T-cell (primary cell): ENCODE data around the gene ADCK1. TPM values are rescaled to one million over a fixed set of nuclear protein-coding genes. Genes with fewer than 3 reads are reported as not detected.

Experiments
- ATAC-seq, 4 experiments: fragments of 200-7000 bp in 3 of 4; fragments of 150-1000 bp in 1 of 4; cut with Tn5 transposase; replicated peaks in 1 of 4; 1 replicate in 3 of 4; 2 replicates in 1 of 4; pipeline ENCODE4 v1.10.0; 2021; ENCODE audit warnings: moderate library complexity in 3 of 4, mild to moderate bottlenecking in 2 of 4, moderate number of reproducible peaks in 1 of 4
- CTCF ChIA-PET, 2 donors: fragments of 300-600 bp; sonication (Branson Sonifier 250); formaldehyde crosslinking; loops; one replicate each; lab custom pipeline; 2022; ENCODE audit warnings: antibody characterized with exemption in 2 of 2; lab: Charles Lee
- POLR2A ChIA-PET, 2 donors: fragments of 300-600 bp; sonication (Branson Sonifier 250); formaldehyde crosslinking; loops; one replicate each; lab custom pipeline; 2022; ENCODE audit warnings: antibody characterized with exemption in 2 of 2; lab: Charles Lee
- DNase-seq, 35 experiments: peaks; one replicate each; pipeline versions ENCODE4 v3.0.0 to v3.0.0-alpha.2; 2013 to 2023
- H3K27ac ChIP-seq: one replicate; pipeline ENCODE4 v1.5.1; 2013; ENCODE audit warnings: low read length
- H3K27me3 ChIP-seq, 2 experiments: replicated peaks in 1 of 2; 1 replicate in 1 of 2; 2 replicates in 1 of 2; pipeline versions ENCODE4 v1.6.1 to v1.7.0; 2013; ENCODE audit warnings: low read length in 1 of 2, mixed read lengths in 1 of 2; ENCODE audit not compliant: control insufficient read depth in 2 of 2, insufficient read depth in 2 of 2; ENCODE audit errors: extremely low read depth in 1 of 2
- H3K36me3 ChIP-seq, 2 donors: 1 replicate in 1 of 2; 2 replicates in 1 of 2; pipeline versions ENCODE4 v1.6.1 to v1.7.0; 2013; ENCODE audit warnings: low read length in 1 of 2; ENCODE audit not compliant: control insufficient read depth in 2 of 2, insufficient read depth in 1 of 2; ENCODE audit errors: extremely low read depth in 1 of 2
- H3K4me1 ChIP-seq, 2 experiments: 1 replicate in 1 of 2; 2 replicates in 1 of 2; pipeline versions ENCODE4 v1.6.1 to v1.7.0; 2013; ENCODE audit warnings: low read length in 2 of 2, mixed read lengths in 1 of 2; ENCODE audit not compliant: insufficient read depth in 2 of 2, control insufficient read depth in 1 of 2; ENCODE audit errors: extremely low read depth in 1 of 2
- H3K4me3 ChIP-seq, 2 donors: 1 replicate in 1 of 2; 2 replicates in 1 of 2; pipeline versions ENCODE4 v1.5.1 to v1.7.0; 2013; ENCODE audit warnings: mild to moderate bottlenecking in 2 of 2, low read length in 1 of 2, moderate library complexity in 1 of 2; ENCODE audit not compliant: control insufficient read depth in 1 of 2; ENCODE audit errors: extremely low read depth in 1 of 2
- H3K9me3 ChIP-seq: 2 replicates; pipeline ENCODE4 v1.7.0; 2013
- H3K27ac Mint-ChIP-seq, 2 donors: one replicate each; pipeline ENCODE4 v1.8.0; 2020 to 2021; ENCODE audit warnings: mild to moderate bottlenecking in 2 of 2, mixed read lengths in 2 of 2
- H3K27me3 Mint-ChIP-seq, 2 donors: one replicate each; pipeline ENCODE4 v1.8.0; 2021 to 2022; ENCODE audit warnings: mixed read lengths in 2 of 2
- H3K36me3 Mint-ChIP-seq: one replicate; pipeline ENCODE4 v1.8.0; 2021; ENCODE audit warnings: mixed read lengths
- H3K4me1 Mint-ChIP-seq, 3 donors: one replicate each; pipeline ENCODE4 v1.8.0; 2020 to 2022; ENCODE audit warnings: mixed read lengths in 3 of 3, mild to moderate bottlenecking in 1 of 3
- H3K4me3 Mint-ChIP-seq, 3 donors: one replicate each; pipeline ENCODE4 v1.8.0; 2020 to 2022; ENCODE audit warnings: mild to moderate bottlenecking in 3 of 3, mixed read lengths in 3 of 3, moderate library complexity in 3 of 3
- H3K9me3 Mint-ChIP-seq, 3 donors: one replicate each; pipeline ENCODE4 v1.8.0; 2020 to 2022; ENCODE audit warnings: mixed read lengths in 3 of 3
- WGBS: methylation state at CpG from one replicate; pipeline ENCODE4 v1.1.5; 2013; ENCODE audit warnings: missing lambda C conversion rate; ENCODE audit not compliant: insufficient coverage; 5-methylcytosine and 5-hydroxymethylcytosine counted together
- total RNA-seq, 35 experiments: library from RNA in 6 of 35; stranded (reverse) in 6 of 35; fragments of 120-200 nt in 1 of 35; gene quantifications; one replicate each; pipeline versions ENCODE4 v1.2.1 to v1.2.4 and lab custom pipeline; 2013 to 2026

ADCK1 gene
- total RNA-seq, 5 donors from 2014 or later (not counting 1 experiment from before 2014, with no cell fraction given), result 6.3 to 16.1 (median 9.1) TPM

DNA sequence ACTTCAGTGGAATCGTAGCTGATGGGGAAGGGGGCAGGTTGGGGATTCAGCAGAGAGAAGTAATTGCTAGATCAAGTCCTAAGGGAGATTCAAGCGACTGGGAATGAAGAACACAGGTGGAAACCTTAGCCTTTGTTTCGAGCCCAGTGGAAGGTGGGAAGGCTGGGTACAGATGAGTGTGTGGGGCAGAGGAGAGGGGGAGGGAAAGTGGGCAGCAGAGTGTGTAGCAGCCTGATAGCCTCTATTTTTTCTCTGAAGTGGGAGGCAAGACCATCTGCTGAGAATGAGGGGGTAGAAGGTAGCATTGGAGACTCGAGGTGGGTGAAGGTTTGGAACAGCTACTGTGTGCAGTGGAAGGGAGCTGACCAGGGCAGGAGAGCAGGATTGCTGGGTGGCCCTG lies 91.0 kb downstream of the ADCK1 start:
- Histone ChIP-seq H3K27me3 (no peaks in the 10 kb centered on the region), H3K9me3 (no peaks in the 10 kb centered on the region), H3K4me1 (no peaks in the 10 kb centered on the region), H3K36me3 (peaks cover 3 to 5% of the 10 kb centered on the region in 2 donors), H3K27ac (no peak overlapping the region), H3K4me3 (no peak overlapping the region)
- Mint-ChIP-seq H3K4me1 (peaks cover 0 to 5% (median 0%) of the 10 kb centered on the region in 3 donors), H3K9me3 (peaks cover 8 to 20% (median 12%) of the 10 kb centered on the region in 3 donors), H3K4me3 (no peak overlapping the region), H3K27me3 (no peaks in the 10 kb centered on the region), H3K36me3 (peaks cover 66% of the 10 kb centered on the region), H3K27ac (no peak overlapping the region)
- WGBS, result 84% methylated on average over 4 of the region's 4 CpGs
- ATAC-seq (no peak), DNase-seq (no peak)
- ChIA-PET CTCF (no interaction called here), POLR2A (no interaction called here)

DNA sequence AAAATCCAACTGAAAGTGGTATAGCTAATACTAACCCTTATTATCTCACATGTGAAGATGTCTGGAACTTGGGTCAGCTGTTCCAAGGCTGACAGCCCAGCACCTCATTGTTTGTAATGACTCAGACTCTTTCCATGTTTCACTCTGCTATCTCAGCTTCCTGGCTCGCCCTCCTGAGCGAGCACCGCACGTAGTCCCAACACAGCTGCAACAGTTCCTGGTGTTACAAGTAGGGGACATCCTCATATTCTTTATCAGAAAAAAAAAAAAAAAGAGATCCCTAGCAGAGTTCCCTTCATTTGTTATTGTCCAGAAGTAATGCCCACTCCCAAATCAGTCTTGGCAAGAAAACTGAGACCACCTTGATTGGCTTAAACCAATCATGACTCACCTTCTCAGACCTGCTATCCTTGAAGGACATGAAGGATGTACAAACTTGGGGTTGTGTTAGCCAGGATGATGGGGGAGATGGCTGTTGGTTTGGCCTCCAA lies 92.5 kb downstream of the ADCK1 start:
- no CpG with 5 or more reads among the region's 4 CpGs for WGBS
- CTCF ChIA-PET, result no interaction called here
- peaks cover under 1 to 5% of the 10 kb centered on the region in 2 donors for H3K36me3 ChIP-seq

DNA sequence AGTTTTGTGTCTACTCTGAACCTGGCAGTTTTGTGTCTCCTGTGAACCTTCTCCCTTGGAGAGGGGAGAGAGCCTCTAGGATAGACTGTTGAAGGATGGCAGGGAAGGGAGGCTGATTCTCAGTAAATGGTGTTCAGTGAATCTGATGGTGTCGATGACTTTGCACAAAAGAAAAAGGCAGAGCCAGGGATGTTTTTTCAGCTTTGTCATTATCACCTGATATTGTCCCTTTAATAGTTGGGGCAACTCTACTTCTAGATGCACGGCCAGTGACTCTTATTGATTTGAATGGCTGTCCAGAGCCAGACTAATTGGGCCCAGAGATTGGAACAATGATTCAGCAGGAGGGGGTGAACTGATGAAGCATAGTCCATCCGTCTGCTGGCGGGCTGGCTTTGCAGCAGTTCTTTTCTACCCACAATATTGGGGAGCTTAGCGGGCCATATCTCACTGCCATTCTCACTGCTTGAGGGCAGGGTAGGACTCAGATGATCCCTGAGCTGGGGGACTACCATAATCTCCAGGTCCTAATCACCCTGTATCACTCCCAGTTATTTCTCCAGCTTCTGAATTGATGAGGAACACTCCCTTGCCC lies 93.1 kb downstream of the ADCK1 start:
- peaks cover 5 to 14% (median 11%) of the 10 kb centered on the region in 3 donors for H3K9me3 Mint-ChIP-seq
- Histone ChIP-seq H3K27me3 (no peaks in the 10 kb centered on the region), H3K4me1 (no peaks in the 10 kb centered on the region), H3K36me3 (no peaks in the 10 kb centered on the region), H3K27ac (no peak overlapping the region), H3K4me3 (no peak overlapping the region), H3K9me3 (no peaks in the 10 kb centered on the region)
- ATAC-seq (no peak), DNase-seq (no peak)
- H3K27me3 Mint-ChIP-seq, result no peaks in the 10 kb centered on the region
- CTCF ChIA-PET, result no interaction called here
- peaks cover 64% of the 10 kb centered on the region for H3K36me3 Mint-ChIP-seq
- POLR2A ChIA-PET, result no interaction called here
- 96% methylated on average over 4 of the region's 5 CpGs for WGBS
- no peak overlapping the region for H3K4me3 Mint-ChIP-seq
- no peak overlapping the region for H3K27ac Mint-ChIP-seq
- no peaks in the 10 kb centered on the region for H3K4me1 Mint-ChIP-seq

More for the DNA sequence above, 92.5 kb downstream of the ADCK1 start:
- ATAC-seq (no peak), DNase-seq (no peak)
- Histone ChIP-seq H3K27me3 (no peaks in the 10 kb centered on the region), H3K9me3 (no peaks in the 10 kb centered on the region), H3K27ac (no peak overlapping the region), H3K4me1 (no peaks in the 10 kb centered on the region), H3K4me3 (no peak overlapping the region)
- no peak overlapping the region for H3K27ac Mint-ChIP-seq
- no peak overlapping the region for H3K4me3 Mint-ChIP-seq
- peaks cover 66% of the 10 kb centered on the region for H3K36me3 Mint-ChIP-seq
- H3K4me1 Mint-ChIP-seq, result no peaks in the 10 kb centered on the region
- peaks cover 8 to 19% (median 12%) of the 10 kb centered on the region in 3 donors for H3K9me3 Mint-ChIP-seq
- H3K27me3 Mint-ChIP-seq, result no peaks in the 10 kb centered on the region
- POLR2A ChIA-PET, result no interaction called here

DNA sequence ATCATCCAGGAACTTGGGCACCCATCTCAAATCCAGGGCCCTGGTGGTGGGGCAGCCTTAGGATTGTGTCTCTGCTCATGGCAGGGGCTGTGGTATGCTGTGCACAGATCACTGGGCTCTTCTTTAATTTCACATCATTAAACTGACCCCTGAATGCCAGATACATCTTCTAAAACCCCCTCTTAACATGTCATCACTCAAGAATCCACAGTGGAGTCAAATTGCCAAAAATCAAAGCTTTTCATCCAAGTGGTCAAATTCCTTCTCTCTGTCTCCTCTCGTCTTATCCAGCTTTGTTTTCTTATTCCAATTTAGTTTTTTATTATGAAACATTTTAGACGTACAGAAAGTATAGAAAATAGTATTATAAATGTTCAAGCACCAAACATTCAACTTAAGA lies 97.5 kb downstream of the ADCK1 start:
- DNase-seq (no peak), ATAC-seq (no peak)
- H3K27me3 ChIP-seq, result no peaks in the 10 kb centered on the region
- H3K4me1 Mint-ChIP-seq, result no peaks in the 10 kb centered on the region
- whole genome bisulfite sequencing, result no CpG with 5 or more reads among the region's 2 CpGs
- peaks cover 0 to 2% of the 10 kb centered on the region in 2 donors for H3K36me3 ChIP-seq
- H3K27ac ChIP-seq, result no peak overlapping the region
- ChIA-PET POLR2A (no interaction called here), CTCF (no interaction called here)
- H3K4me3 Mint-ChIP-seq, result no peak overlapping the region
- H3K27ac Mint-ChIP-seq, result no peak overlapping the region
- H3K4me1 ChIP-seq, result no peaks in the 10 kb centered on the region
- H3K36me3 Mint-ChIP-seq, result peaks cover 59% of the 10 kb centered on the region
- no peak overlapping the region for H3K4me3 ChIP-seq
- H3K27me3 Mint-ChIP-seq, result no peaks in the 10 kb centered on the region
- H3K9me3 Mint-ChIP-seq, result no peaks in the 10 kb centered on the region
- H3K9me3 ChIP-seq, result no peaks in the 10 kb centered on the region

DNA sequence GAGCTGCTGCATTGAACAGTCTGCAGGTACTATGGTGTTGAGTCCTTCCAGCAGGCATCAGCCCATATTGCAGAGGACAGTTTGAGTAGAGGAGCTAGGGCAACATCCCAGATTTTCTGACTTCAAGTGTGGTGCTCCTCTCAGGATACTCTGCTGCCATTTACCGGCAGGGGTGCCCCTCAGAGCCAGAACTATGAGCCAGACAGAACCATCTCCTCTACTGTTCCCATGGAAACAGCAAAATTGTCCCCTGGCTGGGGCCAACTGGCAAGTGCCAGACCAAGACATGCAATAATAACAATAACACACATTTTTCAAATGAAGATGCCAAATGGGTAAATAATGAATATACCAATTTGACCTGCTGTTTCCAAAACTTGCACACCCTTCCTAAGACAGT lies 102.9 kb downstream of the ADCK1 start:
- H3K4me3 ChIP-seq, result no peak overlapping the region
- ChIA-PET CTCF (no interaction called here), POLR2A (no interaction called here)
- H3K4me1 ChIP-seq, result no peaks in the 10 kb centered on the region
- Mint-ChIP-seq H3K27me3 (no peaks in the 10 kb centered on the region), H3K4me3 (no peak overlapping the region), H3K9me3 (peaks cover 0 to 8% (median 0%) of the 10 kb centered on the region in 3 donors), H3K36me3 (peaks cover 62% of the 10 kb centered on the region), H3K4me1 (no peaks in the 10 kb centered on the region), H3K27ac (no peak overlapping the region)
- no peaks in the 10 kb centered on the region for H3K9me3 ChIP-seq
- WGBS, result no CpG with 5 or more reads among the region's 1 CpG
- H3K36me3 ChIP-seq, result peaks cover 0 to 4% of the 10 kb centered on the region in 2 donors
- H3K27ac ChIP-seq, result no peak overlapping the region
- H3K27me3 ChIP-seq, result no peaks in the 10 kb centered on the region
- no peak for ATAC-seq
- DNase-seq, result no peak

DNA sequence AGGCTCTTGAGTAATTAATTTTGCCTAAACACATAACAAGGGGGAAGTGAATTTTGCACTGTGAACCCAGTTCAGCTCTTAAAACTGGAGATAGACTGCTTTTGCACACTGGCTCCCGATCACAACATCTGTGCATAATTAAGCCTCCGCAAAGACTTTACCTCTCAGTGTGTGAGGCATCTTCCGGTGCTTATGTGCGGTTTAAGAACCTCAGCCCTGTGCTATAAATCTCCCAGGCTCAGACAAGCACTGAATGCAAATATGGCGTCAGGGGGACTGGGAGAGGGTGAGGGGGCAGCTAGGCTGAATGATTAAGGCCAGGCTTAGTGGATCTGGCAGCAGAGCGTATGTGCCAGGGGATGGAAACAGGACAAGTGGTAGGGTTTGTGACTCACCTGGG lies 103.3 kb downstream of the ADCK1 start:
- peaks cover 60% of the 10 kb centered on the region for H3K36me3 Mint-ChIP-seq
- no peaks in the 10 kb centered on the region for H3K27me3 Mint-ChIP-seq
- no peaks in the 10 kb centered on the region for H3K4me1 ChIP-seq
- 86% methylated on average over 6 of the region's 6 CpGs for WGBS
- CTCF ChIA-PET, result no interaction called here
- H3K4me1 Mint-ChIP-seq, result no peaks in the 10 kb centered on the region
- H3K9me3 ChIP-seq, result no peaks in the 10 kb centered on the region
- H3K27me3 ChIP-seq, result no peaks in the 10 kb centered on the region
- peaks cover 0 to 8% (median 0%) of the 10 kb centered on the region in 3 donors for H3K9me3 Mint-ChIP-seq
- POLR2A ChIA-PET, result no interaction called here
- H3K4me3 Mint-ChIP-seq, result no peak overlapping the region
- H3K27ac Mint-ChIP-seq, result no peak overlapping the region
- H3K36me3 ChIP-seq, result peaks cover 0 to 7% of the 10 kb centered on the region in 2 donors
- H3K4me3 ChIP-seq, result no peak overlapping the region
- ATAC-seq (no peak), DNase-seq (no peak)
- no peak overlapping the region for H3K27ac ChIP-seq
